H1 (cell line): Measurements from ENCODE around the gene RTKN.

Source experiments
- EZH2 ChIP-seq: fragments of 200-600 bp; sonication (generic); IDR thresholded peaks from 2 replicates; pipeline ENCODE4 v1.7.1; 2012; ENCODE audit warnings: low read depth, mild to moderate bottlenecking, moderate library complexity, low read length, inconsistent platforms; ENCODE audit not compliant: severe bottlenecking
- JUN ChIP-seq: IDR thresholded peaks from 2 replicates; pipeline ENCODE4 v1.6.1; 2011; ENCODE audit warnings: low read depth, mild to moderate bottlenecking, improper control_type of control experiment, low read length
- MAFK ChIP-seq: IDR thresholded peaks from 2 replicates; pipeline ENCODE4 v1.6.1; 2012; ENCODE audit warnings: low read depth, mild to moderate bottlenecking, improper control_type of control experiment, low read length
- TEAD4 ChIP-seq: IDR thresholded peaks from 2 replicates; pipeline ENCODE4 v1.6.1; 2012; ENCODE audit warnings: low read depth, low read length, inconsistent platforms, mixed read lengths
- TF ChIP-seq, protein P1 (sequence below), 3 experiments: IDR thresholded peaks; 1 replicate in 2 of 3; 2 replicates in 1 of 3; pipeline versions ENCODE4 v1.5.1 to v1.6.1; 2011; ENCODE audit warnings: low read length in 3 of 3, mild to moderate bottlenecking in 3 of 3, inconsistent platforms in 2 of 3, low read depth in 1 of 3, moderate library complexity in 1 of 3; ENCODE audit not compliant: insufficient read depth in 1 of 3; ENCODE audit errors: control extremely low read depth in 1 of 3

DNA sequence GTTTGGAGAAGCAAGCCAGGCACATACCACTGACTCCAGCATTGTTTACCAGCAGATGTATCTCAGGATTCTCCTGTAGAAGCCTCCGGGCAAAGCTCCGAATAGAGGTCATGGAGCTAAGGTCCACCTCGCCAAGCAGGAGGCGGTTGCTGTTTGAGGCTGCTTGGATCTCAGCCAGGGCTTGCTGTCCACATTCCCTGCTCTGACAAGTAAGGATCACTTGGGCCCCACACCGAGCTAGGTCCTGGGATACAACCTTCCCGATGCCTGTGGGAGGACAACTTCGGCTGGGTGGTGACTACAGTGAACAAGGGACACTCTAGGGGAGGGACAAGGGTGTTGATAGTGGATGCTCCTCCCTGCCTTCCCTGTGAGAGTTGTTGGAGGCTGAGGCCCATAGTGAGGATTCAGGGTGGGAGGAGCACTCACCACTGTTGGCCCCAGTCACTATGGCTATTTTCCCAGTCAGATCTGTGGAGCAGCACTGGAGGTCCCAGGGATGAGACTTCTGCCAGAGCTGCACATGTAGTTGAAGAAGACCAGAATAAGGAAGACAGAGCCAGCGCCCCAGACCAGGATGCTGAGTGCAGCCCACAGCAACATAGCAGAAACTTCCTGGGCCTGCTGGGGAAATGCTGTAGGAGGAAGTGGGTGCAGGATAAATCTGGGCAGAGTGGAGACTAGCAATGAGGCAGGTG lies 28.6 kb downstream of the RTKN start:
- TF ChIP-seq, protein P1, sequence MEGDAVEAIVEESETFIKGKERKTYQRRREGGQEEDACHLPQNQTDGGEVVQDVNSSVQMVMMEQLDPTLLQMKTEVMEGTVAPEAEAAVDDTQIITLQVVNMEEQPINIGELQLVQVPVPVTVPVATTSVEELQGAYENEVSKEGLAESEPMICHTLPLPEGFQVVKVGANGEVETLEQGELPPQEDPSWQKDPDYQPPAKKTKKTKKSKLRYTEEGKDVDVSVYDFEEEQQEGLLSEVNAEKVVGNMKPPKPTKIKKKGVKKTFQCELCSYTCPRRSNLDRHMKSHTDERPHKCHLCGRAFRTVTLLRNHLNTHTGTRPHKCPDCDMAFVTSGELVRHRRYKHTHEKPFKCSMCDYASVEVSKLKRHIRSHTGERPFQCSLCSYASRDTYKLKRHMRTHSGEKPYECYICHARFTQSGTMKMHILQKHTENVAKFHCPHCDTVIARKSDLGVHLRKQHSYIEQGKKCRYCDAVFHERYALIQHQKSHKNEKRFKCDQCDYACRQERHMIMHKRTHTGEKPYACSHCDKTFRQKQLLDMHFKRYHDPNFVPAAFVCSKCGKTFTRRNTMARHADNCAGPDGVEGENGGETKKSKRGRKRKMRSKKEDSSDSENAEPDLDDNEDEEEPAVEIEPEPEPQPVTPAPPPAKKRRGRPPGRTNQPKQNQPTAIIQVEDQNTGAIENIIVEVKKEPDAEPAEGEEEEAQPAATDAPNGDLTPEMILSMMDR (IDR thresholded peaks at IDR 0.05; ENCODE audit: control extremely low read depth in 1 of 3, insufficient read depth in 1 of 3, low read depth in 1 of 3, low read length in 3 of 3): no peak
- TF ChIP-seq JUN (no peak), TEAD4 (no peak), EZH2 (no peak), MAFK (no peak)
